GM12878 (cell line): ENCODE measurements around the gene OPRM1. TPM values are rescaled to one million over a fixed set of nuclear protein-coding genes. Genes with fewer than 3 reads are reported as not detected.

Source experiments
- ATAC-seq: fragments of 200-7000 bp; cut with Tn5 transposase; 3 replicates; pipeline ENCODE4 v1.9.1; 2020; ENCODE audit warnings: mild to moderate bottlenecking, moderate library complexity
- BruUV-seq: library from RNA; stranded (reverse); fragments of 400-500 nt; replicated peaks from 2 replicates; lab custom pipeline; 2021; lab: Mats Ljungman, UMichigan
- CTCF ChIA-PET: fragments of 300-600 bp; sonication (Branson Sonifier 250); formaldehyde crosslinking; extraction: SDS; loops from one replicate; lab custom pipeline; 2021; ENCODE audit warnings: inconsistent platforms; lab: Yijun Ruan, JAX
- POLR2A ChIA-PET: fragments of 350-600 bp; formaldehyde crosslinking; extraction: SDS; loops from one replicate; lab custom pipeline; 2021; ENCODE audit warnings: inconsistent platforms; lab: Charles Lee
- RAD21 ChIA-PET: fragments of 300-600 bp; sonication (Branson Sonifier 250); formaldehyde crosslinking; loops from one replicate; lab custom pipeline; 2023; ENCODE audit warnings: antibody characterized with exemption; ENCODE audit not compliant: unreplicated experiment; lab: Charles Lee
- SMC1A ChIA-PET: fragments of 300-600 bp; sonication (Branson Sonifier 250); formaldehyde crosslinking; loops from one replicate; lab custom pipeline; 2023; ENCODE audit not compliant: unreplicated experiment, uncharacterized antibody; lab: Charles Lee
- DNase-seq: peaks from one replicate; pipeline ENCODE4 v3.0.0-alpha.2; 2011; ENCODE audit warnings: low read depth, low spot score
- FAIRE-seq: peaks from 3 replicates; lab custom pipeline; 2011; peaks lifted over from hg19 to GRCh38; lab: Jason Lieb, UNC
- H2AFZ ChIP-seq: 2 replicates; pipeline ENCODE4 v1.6.0; 2011; ENCODE audit warnings: low read depth, low read length, control low read depth; ENCODE audit not compliant: control insufficient read depth
- H3K27ac ChIP-seq: 2 replicates; pipeline ENCODE4 v1.5.1; 2011; ENCODE audit warnings: control low read depth; ENCODE audit not compliant: control insufficient read depth, insufficient read depth
- H3K27me3 ChIP-seq, 2 experiments: replicated peaks in 1 of 2; 2 replicates each; pipeline versions ENCODE4 v1.6.0 to v1.6.1; 2011; ENCODE audit warnings: low read length in 1 of 2; ENCODE audit not compliant: control insufficient read depth in 2 of 2, insufficient read depth in 2 of 2
- H3K36me3 ChIP-seq, 2 experiments: 2 replicates each; pipeline ENCODE4 v1.5.1; 2011; ENCODE audit warnings: low read length in 1 of 2; ENCODE audit not compliant: control insufficient read depth in 2 of 2, insufficient read depth in 2 of 2
- H3K4me1 ChIP-seq: 2 replicates; pipeline ENCODE4 v1.6.1; 2011; ENCODE audit warnings: mild to moderate bottlenecking, low read length, moderate library complexity, mixed read lengths; ENCODE audit not compliant: control insufficient read depth, insufficient read depth
- H3K4me2 ChIP-seq: 2 replicates; pipeline ENCODE4 v1.6.0; 2011; ENCODE audit warnings: control low read depth; ENCODE audit not compliant: control insufficient read depth, insufficient read depth
- H3K4me3 ChIP-seq: fragments of 200-600 bp; sonication (generic); 2 replicates; pipeline ENCODE4 v1.5.1; 2016
- H3K79me2 ChIP-seq: 2 replicates; pipeline ENCODE4 v1.6.0; 2011; ENCODE audit warnings: low read length; ENCODE audit not compliant: control insufficient read depth, insufficient read depth
- H3K9ac ChIP-seq: 2 replicates; pipeline ENCODE4 v1.8.0; 2011; ENCODE audit warnings: low read length, control low read depth, mixed read lengths; ENCODE audit not compliant: control insufficient read depth, insufficient read depth
- H3K9me3 ChIP-seq: replicated peaks from 3 replicates; pipeline ENCODE4 v1.5.1; 2011; ENCODE audit warnings: mild to moderate bottlenecking, low read length; ENCODE audit not compliant: control insufficient read depth, insufficient read depth
- H4K20me1 ChIP-seq: 2 replicates; pipeline ENCODE4 v1.6.0; 2011; ENCODE audit not compliant: control insufficient read depth, insufficient read depth
- ATF2 ChIP-seq: IDR thresholded peaks from 2 replicates; pipeline ENCODE4 v1.6.1; 2012; ENCODE audit warnings: low read length, inconsistent platforms
- GABPA ChIP-seq: IDR thresholded peaks from 2 replicates; pipeline ENCODE4 v1.6.1; 2014; ENCODE audit warnings: antibody characterized with exemption, low read depth, mild to moderate bottlenecking, inconsistent platforms
- PML ChIP-seq: IDR thresholded peaks from 2 replicates; pipeline ENCODE4 v1.6.1; 2012; ENCODE audit warnings: low read length, inconsistent platforms
- RAD21 ChIP-seq: IDR thresholded peaks from 2 replicates; pipeline ENCODE4 v1.6.1; 2011; ENCODE audit warnings: mild to moderate bottlenecking, low read depth, low read length, moderate library complexity; ENCODE audit not compliant: insufficient read depth
- SMC3 ChIP-seq: IDR thresholded peaks from 2 replicates; pipeline ENCODE4 v1.6.1; 2011; ENCODE audit warnings: low read length, improper control_type of control experiment, borderline replicate concordance
- YY1 ChIP-seq: IDR thresholded peaks from 2 replicates; pipeline ENCODE4 v1.6.1; 2011; ENCODE audit warnings: low read depth, mild to moderate bottlenecking, low read length
- WGBS: methylation state at CpG from one replicate; pipeline ENCODE4 v1.1.6; 2016; ENCODE audit warnings: low lambda C conversion rate; ENCODE audit not compliant: insufficient replicate concordance, insufficient coverage; ENCODE audit errors: missing lambda C conversion rate; 5-methylcytosine and 5-hydroxymethylcytosine counted together
- in situ Hi-C: fragments of 300-500 bp; cut with MboI; formaldehyde crosslinking; loops from 9 replicates; pipeline ENCODE4 v1.14.3; 2018; ENCODE audit warnings: mixed read lengths
- intact Hi-C: fragments of 100-400 bp; cut with micrococcal nuclease; formaldehyde crosslinking; loops from one replicate; pipeline ENCODE4 v1.14.2; 2022; ENCODE audit not compliant: unreplicated experiment
- polyA plus RNA-seq, 11 experiments: library from polyadenylated mRNA; depleted of rRNA in 4 of 11; unstranded in 6 of 11; stranded (reverse) in 5 of 11; fragments of >200 nt; fragmentation: Nextera tagmentation in 4 of 11; fragmentation: Illumina TruSeq in 1 of 11; extraction: Ambion mirVana in 4 of 11; extraction: Trizol in 1 of 11; gene quantifications; 1 replicate in 1 of 11; 2 replicates in 10 of 11; pipeline versions ENCODE4 v1.2.1 to v1.2.3, GENCODE V29; 2011 to 2016; ENCODE audit warnings: inconsistent platforms in 2 of 11, missing spikeins in 2 of 11, low read depth in 1 of 11
- total RNA-seq, 4 experiments: library from RNA; depleted of rRNA in 3 of 4; stranded (reverse); fragments of >200 nt in 3 of 4; fragmentation: Illumina TruSeq in 1 of 4; extraction: Trizol in 1 of 4; gene quantifications; 2 replicates each; pipeline versions ENCODE4 v1.2.1 to v1.2.3, GENCODE V29; 2013 to 2021
- TF ChIP-seq, protein P1 (sequence below): IDR thresholded peaks from 2 replicates; pipeline ENCODE4 v1.6.1; 2011; ENCODE audit warnings: mild to moderate bottlenecking, low read depth, low read length, moderate library complexity; ENCODE audit not compliant: insufficient replicate concordance
- TF ChIP-seq, protein P2 (sequence below), 3 experiments: IDR thresholded peaks in 2 of 3; conservative IDR thresholded peaks in 1 of 3; 2 replicates each; pipeline ENCODE4 v1.5.1; 2011; ENCODE audit warnings: low read depth in 3 of 3, low read length in 3 of 3, mild to moderate bottlenecking in 3 of 3, control low read depth in 2 of 3, moderate library complexity in 2 of 3, inconsistent platforms in 1 of 3, mixed read lengths in 1 of 3; ENCODE audit not compliant: control insufficient read depth in 2 of 3, insufficient read depth in 1 of 3; ENCODE audit errors: extremely low read depth in 1 of 3

Gene OPRM1
- total and polyA plus RNA-seq, 10 of the 15 experiments (the other 5 are each of a cell fraction or from before 2014, with no cell fraction given): not detected

DNA sequence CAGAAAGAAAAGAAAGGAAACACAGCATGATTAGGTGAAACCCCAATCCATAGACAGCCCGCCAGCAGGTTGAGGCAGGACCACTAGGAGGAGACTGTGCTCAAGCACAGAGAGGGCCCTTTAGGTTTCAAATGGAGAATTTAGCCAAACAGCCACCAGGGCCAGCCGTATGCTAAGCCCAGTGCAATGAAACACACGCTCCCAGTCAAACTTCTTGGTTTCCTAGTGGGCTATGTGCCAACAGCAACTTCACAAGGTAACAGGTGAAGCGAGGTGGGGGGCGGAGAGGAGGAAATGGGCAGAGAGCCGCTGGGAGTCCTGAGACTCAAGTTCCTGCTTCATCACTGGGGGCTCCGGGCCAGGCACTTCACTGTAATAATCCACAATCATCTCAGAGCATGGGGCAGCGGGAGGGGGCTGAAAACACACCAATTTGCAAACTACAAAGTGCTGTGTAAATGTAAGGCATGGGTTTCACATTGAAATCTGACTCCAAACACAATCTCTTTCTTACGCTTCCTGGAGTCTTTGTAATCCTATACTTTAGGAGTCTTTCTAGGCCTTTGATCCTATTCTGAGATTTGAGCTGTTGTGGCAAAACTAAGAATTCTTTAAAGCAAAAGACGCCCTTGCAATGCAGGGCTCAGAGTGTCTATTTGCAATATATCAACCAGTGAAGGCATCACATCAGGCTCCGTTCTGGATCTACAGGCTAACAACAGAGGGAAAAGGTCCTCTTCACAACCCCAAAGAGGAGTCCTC lies 117.3 kb downstream of the OPRM1 start:
- peak overlapping the region; percentile 35; the same call in 1 of the 2 replicates for H3K4me3 ChIP-seq
- in situ Hi-C loops: loop anchor here (5.0 kb wide), 2 partner anchors 121 to 201 kb away; partner anchors contain the start of gene IPCEF1

More for the DNA sequence above, 117.3 kb downstream of the OPRM1 start:
- Histone ChIP-seq H3K79me2 (no peaks in the 10 kb centered on the region; the same call in none of the 2 replicates), H3K4me1 (peaks cover 16% of the 10 kb centered on the region), H3K36me3 (peaks cover 7 to 8% of the 10 kb centered on the region in 2 experiments; a peak in 3 of 4 replicates), H3K27me3 (no peaks in the 10 kb centered on the region; a peak in 1 of 4 replicates), H3K9ac (peak overlapping the region; percentile 37; the same call in 1 of the 2 replicates), H3K27ac (peak overlapping the region; percentile 64), H3K4me2 (peak overlapping the region; percentile 95; the same call in 1 of the 2 replicates), H2AFZ (peak overlapping the region; percentile 56), H4K20me1 (no peaks in the 10 kb centered on the region), H3K9me3 (peaks cover 7% of the 10 kb centered on the region)
- ATAC-seq (peak; percentile 79), FAIRE-seq (no peak), DNase-seq (no peak)
- intact Hi-C loops: loop anchor here (5.0 kb wide), 3 partner anchors 76 to 451 kb away; partner anchors contain the start of gene IPCEF1
- ChIA-PET POLR2A (interaction anchor here (0.9 kb wide), 1 partner anchor 121 kb away, joined by 4 read pairs; no protein-coding TSS in a partner anchor), RAD21 (interaction anchor here (1.1 to 6.2 kb wide), 9 partner anchors 74 to 142 kb away, joined by 3 to 56 read pairs (median 9); no protein-coding TSS in a partner anchor), SMC1A (interaction anchor here (0.7 to 16.7 kb wide), 8 partner anchors 17 to 214 kb away, joined by 3 to 258 read pairs (median 8); no protein-coding TSS in a partner anchor), CTCF (interaction anchor here (1.1 to 6.6 kb wide), 8 partner anchors 78 to 215 kb away, joined by 5 to 110 read pairs (median 12); no protein-coding TSS in a partner anchor)
- no TSS peak for BruUV-seq
- 28% methylated on average over 11 of the region's 11 CpGs for WGBS
- peak; percentile 71 for TF ChIP-seq RAD21
- TF ChIP-seq SMC3: peak; percentile 57; the same call in 1 of the 2 replicates
- TF ChIP-seq, protein P1, sequence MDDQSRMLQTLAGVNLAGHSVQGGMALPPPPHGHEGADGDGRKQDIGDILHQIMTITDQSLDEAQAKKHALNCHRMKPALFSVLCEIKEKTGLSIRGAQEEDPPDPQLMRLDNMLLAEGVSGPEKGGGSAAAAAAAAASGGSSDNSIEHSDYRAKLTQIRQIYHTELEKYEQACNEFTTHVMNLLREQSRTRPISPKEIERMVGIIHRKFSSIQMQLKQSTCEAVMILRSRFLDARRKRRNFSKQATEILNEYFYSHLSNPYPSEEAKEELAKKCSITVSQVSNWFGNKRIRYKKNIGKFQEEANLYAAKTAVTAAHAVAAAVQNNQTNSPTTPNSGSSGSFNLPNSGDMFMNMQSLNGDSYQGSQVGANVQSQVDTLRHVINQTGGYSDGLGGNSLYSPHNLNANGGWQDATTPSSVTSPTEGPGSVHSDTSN: no peak
- TF ChIP-seq GABPA: no peak
- TF ChIP-seq, protein P2, sequence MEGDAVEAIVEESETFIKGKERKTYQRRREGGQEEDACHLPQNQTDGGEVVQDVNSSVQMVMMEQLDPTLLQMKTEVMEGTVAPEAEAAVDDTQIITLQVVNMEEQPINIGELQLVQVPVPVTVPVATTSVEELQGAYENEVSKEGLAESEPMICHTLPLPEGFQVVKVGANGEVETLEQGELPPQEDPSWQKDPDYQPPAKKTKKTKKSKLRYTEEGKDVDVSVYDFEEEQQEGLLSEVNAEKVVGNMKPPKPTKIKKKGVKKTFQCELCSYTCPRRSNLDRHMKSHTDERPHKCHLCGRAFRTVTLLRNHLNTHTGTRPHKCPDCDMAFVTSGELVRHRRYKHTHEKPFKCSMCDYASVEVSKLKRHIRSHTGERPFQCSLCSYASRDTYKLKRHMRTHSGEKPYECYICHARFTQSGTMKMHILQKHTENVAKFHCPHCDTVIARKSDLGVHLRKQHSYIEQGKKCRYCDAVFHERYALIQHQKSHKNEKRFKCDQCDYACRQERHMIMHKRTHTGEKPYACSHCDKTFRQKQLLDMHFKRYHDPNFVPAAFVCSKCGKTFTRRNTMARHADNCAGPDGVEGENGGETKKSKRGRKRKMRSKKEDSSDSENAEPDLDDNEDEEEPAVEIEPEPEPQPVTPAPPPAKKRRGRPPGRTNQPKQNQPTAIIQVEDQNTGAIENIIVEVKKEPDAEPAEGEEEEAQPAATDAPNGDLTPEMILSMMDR (IDR thresholded peaks at IDR 0.05 in 2 of 3, conservative IDR thresholded peaks at IDR 0.05 in 1 of 3; ENCODE audit: control insufficient read depth in 2 of 3, extremely low read depth in 1 of 3, insufficient read depth in 1 of 3, low read depth in 3 of 3, low read length in 3 of 3): peak; percentile 55 to 73 (median 64)
- TF ChIP-seq PML: no peak
- peak; percentile 58; the same call in 1 of the 2 replicates for TF ChIP-seq YY1
- peak; percentile 32; the same call in 1 of the 2 replicates for TF ChIP-seq ATF2
